Suppressor macrophage treated with lipopolysaccharide for 1 hour (primary cell): ENCODE measurements around the gene SCO2.

Source experiments
- DNase-seq, 3 donors: peaks; one replicate each; pipeline ENCODE4 v3.0.0-alpha.2; 2020 to 2022

The SCO2 gene

DNA sequence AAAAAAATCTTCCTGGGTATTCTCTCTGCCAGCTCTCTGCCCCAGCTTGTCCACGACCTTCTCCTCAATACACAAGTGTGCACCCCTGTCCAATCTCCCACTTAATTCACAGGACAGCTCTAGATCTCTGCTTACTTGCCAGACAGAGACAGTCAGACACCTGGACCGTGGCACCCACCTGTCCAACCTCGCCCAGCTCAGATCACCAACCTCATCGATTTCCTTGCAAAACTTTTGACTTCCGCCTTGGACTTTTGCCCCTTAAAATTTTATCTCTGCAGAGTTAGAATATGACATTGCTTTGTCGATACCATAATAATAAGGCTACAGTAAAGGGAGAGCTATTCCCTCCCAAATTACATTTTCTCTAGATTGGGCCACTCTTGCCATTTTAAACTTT lies 28.3 kb downstream of the SCO2 start:
- no peak for DNase-seq

- peak; percentile 72 to 82 (median 79) for DNase-seq
These were observed 34.7 kb downstream of the SCO2 start for GRCh38 chr22:50490531-50491308.

DNA sequence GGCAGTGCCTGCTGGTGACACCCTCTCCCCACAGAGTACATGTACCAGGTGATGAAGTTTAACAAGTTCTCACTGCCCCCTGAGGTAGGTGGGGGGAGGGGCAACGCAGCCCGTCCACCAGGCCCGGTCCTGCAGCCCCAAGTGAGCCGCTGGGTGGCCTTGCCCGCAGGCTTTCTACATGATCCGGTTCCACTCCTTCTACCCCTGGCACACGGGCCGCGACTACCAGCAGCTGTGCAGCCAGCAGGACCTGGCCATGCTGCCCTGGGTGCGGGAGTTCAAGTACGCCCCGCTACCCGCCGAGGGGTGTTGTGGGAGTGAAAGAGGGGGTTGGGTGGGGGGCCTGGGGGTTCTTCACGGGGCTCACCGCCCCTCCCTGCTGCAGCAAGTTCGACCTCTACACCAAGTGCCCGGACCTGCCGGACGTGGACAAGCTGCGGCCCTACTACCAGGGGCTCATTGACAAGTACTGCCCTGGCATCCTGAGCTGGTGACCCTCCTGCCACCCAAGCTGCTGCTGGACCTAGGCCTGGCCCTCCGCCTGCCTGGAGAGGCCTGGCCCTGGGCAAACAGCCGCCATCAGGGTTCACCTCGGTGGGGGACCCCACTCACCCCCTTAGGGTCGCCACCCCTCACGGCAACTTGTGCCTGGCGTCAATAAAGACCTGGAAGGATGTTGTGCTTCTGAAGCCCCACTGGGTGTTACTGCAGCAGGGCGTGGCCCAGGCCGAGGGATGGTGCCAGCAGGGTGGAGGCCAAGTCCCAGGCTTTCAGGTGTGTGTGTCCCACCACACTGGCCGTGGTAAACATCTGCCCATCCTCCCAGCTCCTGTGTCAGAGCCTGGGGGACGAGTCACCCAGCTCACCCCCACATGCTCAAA lies 35.8 kb downstream of the SCO2 start:
- no peak for DNase-seq

DNA sequence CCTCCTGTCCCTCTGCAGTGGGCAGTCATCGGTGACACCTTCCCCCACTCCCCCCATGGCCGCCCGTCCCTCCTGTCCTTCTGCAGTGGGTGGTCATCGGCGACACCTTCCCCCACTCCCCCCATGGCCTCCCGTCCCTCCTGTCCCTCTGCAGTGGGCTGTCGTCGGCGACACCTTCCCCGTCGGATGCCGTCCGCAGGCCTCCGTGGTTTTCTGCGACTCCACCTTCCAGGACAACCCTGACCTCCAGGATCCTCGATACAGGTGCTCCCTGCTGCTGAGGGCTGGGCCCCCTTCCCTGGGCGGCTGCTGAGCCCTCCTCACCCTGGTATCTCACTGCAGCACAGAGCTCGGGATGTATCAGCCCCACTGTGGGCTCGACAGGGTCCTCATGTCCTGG lies 36.5 kb downstream of the SCO2 start:
- no peak for DNase-seq

GRCh38 chr22:50488006-50488677 lies 37.3 kb downstream of the SCO2 start:
- no peak for DNase-seq

GRCh38 chr22:50487290-50488005 lies 38.0 kb downstream of the SCO2 start:
- no peak for DNase-seq

DNA sequence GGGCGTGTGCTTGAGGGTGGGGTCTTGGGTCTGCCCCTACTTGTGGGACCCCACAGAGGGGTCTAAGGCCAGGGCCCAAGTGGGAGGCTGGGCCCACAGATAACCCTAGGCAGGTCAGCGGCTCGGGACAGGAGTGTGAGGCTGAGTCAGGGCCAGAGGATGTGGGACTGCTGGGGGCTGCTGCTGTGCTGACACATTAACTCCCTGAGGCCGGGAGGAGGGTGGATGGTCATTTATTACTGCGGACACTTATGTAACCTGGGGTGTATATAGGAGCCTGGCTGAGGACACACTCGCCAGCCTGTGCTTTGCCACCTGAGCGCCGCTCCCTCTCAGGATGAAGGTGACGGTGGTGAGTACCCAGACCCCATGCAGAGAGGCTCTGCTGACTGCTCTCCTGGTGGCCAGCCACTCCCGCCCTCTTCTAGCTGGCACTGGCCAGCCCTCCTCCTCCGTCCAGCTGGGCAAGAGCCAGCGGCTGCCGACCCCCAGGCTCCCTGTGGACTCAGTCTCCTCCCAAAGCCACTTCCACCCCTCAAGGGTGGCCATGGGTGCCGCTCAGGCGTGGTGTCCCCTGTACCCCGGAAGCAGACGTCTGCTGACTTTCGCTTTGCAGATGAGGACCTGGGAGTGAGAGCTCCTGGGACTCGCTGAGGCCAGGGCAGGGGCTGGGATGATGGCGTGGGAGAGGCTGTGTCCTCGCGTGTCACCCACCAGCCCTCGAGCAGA lies 38.7 kb downstream of the SCO2 start, which contains the start of gene MIOX:
TSS of gene MIOX (plus strand) at position 299 of the 729 bp plus-strand sequence. CDS start at position 338, 39 bp downstream.
- DNase-seq = no peak

DNA sequence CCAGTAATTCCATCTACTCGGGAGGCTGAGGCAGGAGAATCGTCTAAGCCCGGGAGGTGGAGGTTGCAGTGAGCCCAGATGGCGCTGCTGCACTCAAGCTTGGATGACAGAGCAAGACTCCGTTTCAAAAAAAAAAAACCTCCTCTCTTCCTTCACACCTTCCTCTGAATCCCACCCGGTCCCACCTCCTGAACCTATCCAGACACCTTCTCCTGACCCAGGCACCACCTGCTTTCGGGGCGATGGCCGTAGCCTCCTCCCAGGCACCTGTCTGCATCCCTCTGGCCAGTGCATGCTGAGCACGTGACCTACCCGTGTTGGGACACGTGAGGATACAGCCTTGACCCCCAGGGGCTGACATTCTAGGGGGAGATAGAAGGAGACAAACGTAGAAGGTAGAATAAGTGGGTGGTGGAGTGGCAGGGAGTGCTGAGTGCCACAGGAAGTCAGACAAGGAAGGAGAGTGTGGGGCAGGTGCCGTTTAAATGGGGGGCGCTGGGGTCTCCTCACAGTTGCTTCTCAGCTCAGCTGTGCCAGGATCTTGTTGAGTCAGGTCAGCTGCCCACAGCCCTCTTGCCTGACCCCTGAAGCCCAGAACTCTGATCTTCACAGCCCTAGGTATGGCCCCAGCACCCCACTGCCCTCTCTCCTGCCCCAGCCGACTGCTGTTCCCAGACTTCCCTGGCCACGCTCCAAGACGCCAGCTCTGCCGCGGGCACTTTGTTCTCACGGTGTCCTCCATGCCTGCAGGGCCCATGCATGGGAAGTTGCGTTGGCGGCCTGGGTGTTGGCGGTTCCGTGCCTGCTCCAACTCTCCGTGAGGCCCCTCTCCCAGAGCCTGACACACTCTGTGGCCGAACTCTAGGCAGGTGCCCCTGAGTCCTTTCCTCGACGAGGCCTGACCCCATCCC lies 39.9 kb downstream of the SCO2 start:
- DNase-seq = no peak

GRCh38 chr22:50483977-50484853 lies 41.2 kb downstream of the SCO2 start:
- no peak for DNase-seq

GRCh38 chr22:50483556-50483955 lies 41.8 kb downstream of the SCO2 start:
- no peak for DNase-seq

DNA sequence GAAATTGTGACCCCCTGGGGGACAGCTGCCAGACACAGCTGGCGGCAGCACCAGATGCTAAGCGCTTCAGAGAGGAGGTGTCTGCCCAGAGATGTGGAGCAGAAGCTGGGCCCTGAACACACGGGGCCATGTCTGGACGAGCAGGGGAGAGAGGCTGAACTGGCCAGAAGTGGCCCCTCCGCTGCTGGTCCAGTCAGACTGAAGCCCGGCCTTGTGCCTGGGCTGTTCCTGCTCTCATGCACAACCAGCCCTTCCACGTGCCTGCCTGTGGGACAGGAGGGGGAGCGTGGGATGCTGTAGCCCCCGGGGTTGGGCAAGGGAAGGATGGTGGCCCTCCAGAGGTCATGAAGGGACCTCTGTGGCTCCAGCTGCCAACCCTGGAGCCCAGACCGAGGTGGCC lies 42.3 kb downstream of the SCO2 start:
- no peak for DNase-seq

DNA sequence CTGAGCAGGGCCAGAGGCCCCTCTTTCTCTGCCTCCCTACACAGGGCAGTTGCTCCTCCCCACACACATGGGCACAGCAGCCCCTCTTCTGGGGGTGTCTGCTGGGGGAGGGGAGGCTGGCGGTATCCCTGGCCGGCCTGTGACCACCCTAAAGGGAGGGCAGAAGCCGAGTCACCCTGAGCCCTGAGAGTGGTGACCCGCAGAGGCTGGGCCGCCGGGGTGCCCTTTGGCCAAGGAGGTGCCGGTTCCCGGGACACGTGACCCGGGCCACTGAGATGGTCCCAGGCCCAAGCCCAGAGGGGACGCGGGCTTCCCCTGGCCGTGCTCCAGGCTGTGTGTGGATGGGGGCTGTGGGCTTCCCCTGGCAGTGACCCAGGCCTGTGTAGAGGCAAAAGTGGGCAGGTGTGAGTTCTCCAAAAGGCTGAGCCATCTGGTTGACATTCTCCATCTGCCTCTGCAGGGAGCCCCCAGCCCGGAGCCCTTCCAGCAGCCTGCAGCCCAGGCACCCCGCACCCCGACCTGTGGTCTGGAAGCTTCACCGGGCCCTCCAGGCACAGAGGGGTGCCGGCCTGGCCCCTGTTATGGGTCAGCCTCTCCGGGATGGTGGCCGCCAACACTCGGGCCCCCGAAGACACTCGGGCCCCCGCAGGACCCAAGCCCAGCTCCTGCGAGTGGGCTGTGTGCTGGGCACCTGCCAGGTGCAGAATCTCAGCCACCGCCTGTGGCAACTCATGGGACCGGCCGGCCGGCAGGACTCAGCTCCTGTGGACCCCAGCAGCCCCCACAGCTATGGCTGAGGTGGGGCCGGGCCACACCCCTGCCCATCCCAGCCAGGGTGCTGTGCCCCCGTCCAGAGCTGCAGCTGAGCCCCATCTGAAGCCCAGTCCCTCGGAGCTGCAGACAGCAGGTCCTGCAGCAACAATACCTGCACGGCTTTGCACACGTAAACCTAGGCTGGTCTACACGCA lies 43.0 kb downstream of the SCO2 start:
- DNase-seq = no peak

DNA sequence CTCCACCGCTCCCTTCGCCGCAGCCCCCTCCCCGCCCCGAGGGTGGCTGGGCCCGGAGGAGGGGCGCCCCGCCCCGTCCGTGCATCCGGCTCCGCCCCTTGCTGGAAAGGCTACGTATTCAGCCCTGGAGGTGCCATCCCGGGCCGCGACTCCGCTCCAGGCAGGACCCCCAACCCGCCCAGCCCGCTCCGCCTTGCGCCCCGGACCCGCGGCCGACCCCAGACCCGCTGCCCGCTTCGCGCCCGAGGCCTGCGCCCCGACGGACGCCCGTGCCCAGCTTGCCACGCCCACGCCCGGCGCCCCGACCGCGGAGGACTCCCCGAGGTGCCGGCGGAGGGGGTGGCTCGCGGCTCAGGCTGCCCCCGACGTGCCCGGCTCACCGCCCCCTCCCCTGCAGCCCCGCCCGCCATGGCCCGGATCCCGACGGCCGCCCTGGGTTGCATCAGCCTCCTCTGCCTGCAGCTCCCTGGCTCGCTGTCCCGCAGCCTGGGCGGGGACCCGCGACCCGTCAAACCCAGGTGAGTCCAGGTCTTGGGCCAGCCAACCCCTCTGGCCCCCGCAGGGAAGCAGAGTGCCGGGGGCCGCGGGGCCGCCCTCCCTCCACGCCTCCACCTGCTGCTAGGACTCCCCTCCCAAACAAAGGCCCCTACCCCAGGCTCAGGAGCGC lies 43.8 kb downstream of the SCO2 start, which contains the start of gene ADM2:
TSS of gene ADM2 (plus strand) at position 104 of the 667 bp plus-strand sequence. CDS start at position 409, 305 bp downstream.
- DNase-seq = peak; percentile 19 to 55 (median 30)

- no peak for DNase-seq
These were observed 44.4 kb downstream of the SCO2 start for GRCh38 chr22:50481045-50481439.

GRCh38 chr22:50479721-50480120 lies 45.7 kb downstream of the SCO2 start:
- peak; percentile 39 to 62 (median 52) for DNase-seq

GRCh38 chr22:50477923-50478322 lies 47.5 kb downstream of the SCO2 start:
- no peak for DNase-seq

DNA sequence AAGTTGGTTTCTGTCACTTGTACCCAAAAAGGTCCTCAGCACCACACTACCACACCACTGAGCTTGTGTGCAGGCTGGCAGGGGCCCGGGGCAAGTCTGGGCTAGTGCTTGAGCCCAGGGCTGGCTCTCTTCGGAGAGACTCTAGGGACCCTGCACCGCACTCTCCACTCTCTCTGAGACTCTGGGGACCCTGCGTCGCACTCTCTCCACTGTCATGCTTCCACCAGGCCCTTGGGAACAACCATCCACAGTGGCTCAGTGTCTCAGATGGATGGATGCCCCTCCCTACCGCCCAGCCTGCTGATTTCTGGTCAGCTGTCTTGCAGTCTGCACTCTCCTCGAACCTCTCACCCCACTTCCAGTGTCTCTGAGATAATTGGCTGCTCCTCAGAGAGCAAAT lies 48.5 kb downstream of the SCO2 start:
- DNase-seq = no peak

- no peak for DNase-seq
These were observed 49.8 kb downstream of the SCO2 start for GRCh38 chr22:50475652-50476002.
